Measurements from ENCODE around the gene KLK7. TPM values are rescaled to one million over a fixed set of nuclear protein-coding genes. Genes with fewer than 3 reads are reported as not detected.

The KLK7 gene
- total and polyA plus RNA-seq, 2 experiments from 2014 or later, result 0.43 TPM; not detected in 1

GRCh38 chr19:51018745-51019543 lies 35.2 kb upstream of the KLK7 start:
- Histone ChIP-seq H3K9me3 (ENCODE audit: low read depth) (no peaks in the 10 kb centered on the region), H3K4me3 (peak overlapping the region; percentile 17), H3K36me3 (no peaks in the 10 kb centered on the region), H3K27ac (no peak overlapping the region), H3K27me3 (peaks cover 62% of the 10 kb centered on the region), H3K4me1 (ENCODE audit: low read depth) (no peaks in the 10 kb centered on the region)
- DNase-seq (ENCODE audit: low read depth in 1 of 2, low spot score in 1 of 2), result peak; percentile 21 to 44
- TF ChIP-seq CTCF (IDR thresholded peaks at IDR 0.05; ENCODE audit: low read depth, low read length), result no peak

GRCh38 chr19:51016798-51017683 lies 33.3 kb upstream of the KLK7 start:
- Histone ChIP-seq H3K4me1 (ENCODE audit: low read depth) (no peaks in the 10 kb centered on the region), H3K27me3 (peaks cover 66% of the 10 kb centered on the region), H3K4me3 (peak overlapping the region; percentile 35), H3K27ac (no peak overlapping the region), H3K9me3 (ENCODE audit: low read depth) (no peaks in the 10 kb centered on the region), H3K36me3 (no peaks in the 10 kb centered on the region)
- peak; percentile 47 to 74 for DNase-seq (ENCODE audit: low read depth in 1 of 2, low spot score in 1 of 2)
- TF ChIP-seq CTCF (IDR thresholded peaks at IDR 0.05; ENCODE audit: low read depth, low read length), result peak; percentile 70

- no peaks in the 10 kb centered on the region for H3K4me1 ChIP-seq (ENCODE audit: low read depth)
- H3K27ac ChIP-seq, result no peak overlapping the region
- no peak for DNase-seq (ENCODE audit: low read depth in 1 of 2, low spot score in 1 of 2)
- peaks cover 72% of the 10 kb centered on the region for H3K27me3 ChIP-seq
- no peak for TF ChIP-seq CTCF (IDR thresholded peaks at IDR 0.05; ENCODE audit: low read depth, low read length)
- no peak overlapping the region for H3K4me3 ChIP-seq
- H3K9me3 ChIP-seq (ENCODE audit: low read depth), result no peaks in the 10 kb centered on the region
- H3K36me3 ChIP-seq, result no peaks in the 10 kb centered on the region
These were observed 32.1 kb upstream of the KLK7 start for GRCh38 chr19:51015691-51016267.

GRCh38 chr19:51014242-51014641 lies 30.5 kb upstream of the KLK7 start:
- H3K9me3 ChIP-seq (ENCODE audit: low read depth), result no peaks in the 10 kb centered on the region
- DNase-seq (ENCODE audit: low read depth in 1 of 2, low spot score in 1 of 2), result no peak
- no peak overlapping the region for H3K4me3 ChIP-seq
- no peak for TF ChIP-seq CTCF (IDR thresholded peaks at IDR 0.05; ENCODE audit: low read depth, low read length)
- H3K4me1 ChIP-seq (ENCODE audit: low read depth), result no peaks in the 10 kb centered on the region
- no peak overlapping the region for H3K27ac ChIP-seq
- no peaks in the 10 kb centered on the region for H3K36me3 ChIP-seq
- H3K27me3 ChIP-seq, result peaks cover 71% of the 10 kb centered on the region

- no peaks in the 10 kb centered on the region for H3K36me3 ChIP-seq
- no peak overlapping the region for H3K4me3 ChIP-seq
- no peak for TF ChIP-seq CTCF (IDR thresholded peaks at IDR 0.05; ENCODE audit: low read depth, low read length)
- H3K4me1 ChIP-seq (ENCODE audit: low read depth), result no peaks in the 10 kb centered on the region
- no peak for DNase-seq (ENCODE audit: low read depth in 1 of 2, low spot score in 1 of 2)
- H3K27me3 ChIP-seq, result peaks cover 67% of the 10 kb centered on the region
- no peaks in the 10 kb centered on the region for H3K9me3 ChIP-seq (ENCODE audit: low read depth)
- H3K27ac ChIP-seq, result no peak overlapping the region
These were observed 29.0 kb upstream of the KLK7 start for GRCh38 chr19:51012661-51013190.
